Aorta (tissue), 5 donors: ENCODE results near the gene LRRC2. TPM values are rescaled to one million over a fixed set of nuclear protein-coding genes. Genes with fewer than 3 reads are reported as not detected.
"Not testable (repeated sequence)": the region's sequence is repeated elsewhere in the genome, so short reads cannot be mapped to it uniquely, and the experiment has no call there.

Source experiments
- ATAC-seq: fragments of 200-7000 bp; cut with Tn5 transposase; one replicate; pipeline ENCODE4 v1.9.1; 2022; ENCODE audit warnings: moderate library complexity; ENCODE audit not compliant: low FRiP score
- DNase-seq, 2 donors: peaks; one replicate each; pipeline ENCODE4 v3.0.0-alpha.2; 2020
- H3K27ac ChIP-seq, 2 donors: one replicate each; pipeline ENCODE4 v1.5.1; 2013; ENCODE audit warnings: low read length in 2 of 2, mild to moderate bottlenecking in 2 of 2, moderate library complexity in 2 of 2, control low read depth in 1 of 2, inconsistent platforms in 1 of 2, low read depth in 1 of 2
- H3K27me3 ChIP-seq, 2 donors: one replicate each; pipeline ENCODE4 v1.6.1; 2013; ENCODE audit warnings: control low read depth in 1 of 2, low read length in 1 of 2, mild to moderate bottlenecking in 1 of 2, moderate library complexity in 1 of 2; ENCODE audit not compliant: insufficient read depth in 2 of 2, control insufficient read depth in 1 of 2
- H3K36me3 ChIP-seq, 2 donors: one replicate each; pipeline ENCODE4 v1.6.1; 2013; ENCODE audit warnings: control low read depth in 1 of 2, low read length in 1 of 2, mild to moderate bottlenecking in 1 of 2; ENCODE audit not compliant: insufficient read depth in 2 of 2, control insufficient read depth in 1 of 2
- H3K4me1 ChIP-seq, 2 donors: one replicate each; pipeline ENCODE4 v1.6.1; 2013; ENCODE audit warnings: low read length in 2 of 2, control low read depth in 1 of 2, mild to moderate bottlenecking in 1 of 2, moderate library complexity in 1 of 2; ENCODE audit not compliant: insufficient read depth in 2 of 2, control insufficient read depth in 1 of 2
- H3K4me3 ChIP-seq, 2 donors: one replicate each; pipeline ENCODE4 v1.5.1; 2013; ENCODE audit warnings: low read length in 2 of 2, control low read depth in 1 of 2, mild to moderate bottlenecking in 1 of 2
- H3K9me3 ChIP-seq: one replicate; pipeline ENCODE4 v1.6.1; 2013; ENCODE audit warnings: mild to moderate bottlenecking, low read length; ENCODE audit not compliant: control insufficient read depth
- WGBS, 2 donors: extraction: QIAGEN DNeasy Blood & Tissue Kit; methylation state at CpG; one replicate each; pipeline ENCODE4 v1.1.7; 2013; 5-methylcytosine and 5-hydroxymethylcytosine counted together
- intact Hi-C, 2 donors: fragments of 100-400 bp; cut with DNase I; formaldehyde crosslinking; loops; one replicate each; pipeline versions ENCODE4 v1.14.2 to v1.15.0; 2022
- polyA plus RNA-seq, 2 donors: library from polyadenylated mRNA; stranded (reverse); fragments of 200-250 nt; gene quantifications; one replicate each; pipeline ENCODE4 v1.2.3, GENCODE V29; 2013
- total RNA-seq, 2 donors: library from RNA; stranded (reverse); fragmentation: NEBNext Ultra II Directional; extraction: Animal tissue kit (Norgen Biotek cat#: 25700); gene quantifications; one replicate each; pipeline ENCODE4 v1.2.1, GENCODE V29; 2021
- donor health status: healthy with polysubstance abuse.
- donor health status: Bipolar disorder and iron deficiency.
- donor health status: DM: no; HTN: no; CAD: no.
- donor health status: DM: no; HTN: no; CAD: no.
- donor health status: DM: yes; HTN: yes; CAD: no.

LRRC2 gene
- total and polyA plus RNA-seq, 4 donors, result 0.03 to 8.8 (median 0.45) TPM

DNA sequence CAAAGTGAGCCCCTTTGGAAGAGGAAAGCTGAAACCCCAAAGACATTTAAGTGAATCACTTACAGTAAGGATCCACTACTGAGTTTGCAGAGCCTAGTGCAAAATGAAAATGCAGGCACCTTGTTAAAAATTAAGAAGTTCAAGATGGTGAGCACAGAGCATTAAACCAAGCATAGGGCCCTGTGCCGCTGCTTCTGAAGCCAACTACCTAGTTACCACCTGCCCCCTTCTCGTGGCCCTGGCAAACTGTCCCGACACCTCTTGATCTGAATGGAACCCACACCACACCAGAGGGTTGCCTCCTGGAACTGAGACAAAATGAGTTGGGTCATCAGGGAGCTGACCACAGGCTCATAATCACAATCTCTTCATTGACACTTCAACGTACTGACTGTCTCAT, 25.6 kb downstream of the LRRC2 start:
- 86 to 89% methylated on average over 4 of the region's 4 CpGs for WGBS, 2 donors
- Histone ChIP-seq H3K9me3 (peaks cover 6% of the 10 kb centered on the region), H3K27me3 (no peaks in the 10 kb centered on the region), H3K36me3 (no peaks in the 10 kb centered on the region), H3K4me3 (no peak overlapping the region), H3K4me1 (no peaks in the 10 kb centered on the region), H3K27ac (no peak overlapping the region)
- intact Hi-C loops, result no loop called here
- DNase-seq (no peak), ATAC-seq (no peak)

DNA sequence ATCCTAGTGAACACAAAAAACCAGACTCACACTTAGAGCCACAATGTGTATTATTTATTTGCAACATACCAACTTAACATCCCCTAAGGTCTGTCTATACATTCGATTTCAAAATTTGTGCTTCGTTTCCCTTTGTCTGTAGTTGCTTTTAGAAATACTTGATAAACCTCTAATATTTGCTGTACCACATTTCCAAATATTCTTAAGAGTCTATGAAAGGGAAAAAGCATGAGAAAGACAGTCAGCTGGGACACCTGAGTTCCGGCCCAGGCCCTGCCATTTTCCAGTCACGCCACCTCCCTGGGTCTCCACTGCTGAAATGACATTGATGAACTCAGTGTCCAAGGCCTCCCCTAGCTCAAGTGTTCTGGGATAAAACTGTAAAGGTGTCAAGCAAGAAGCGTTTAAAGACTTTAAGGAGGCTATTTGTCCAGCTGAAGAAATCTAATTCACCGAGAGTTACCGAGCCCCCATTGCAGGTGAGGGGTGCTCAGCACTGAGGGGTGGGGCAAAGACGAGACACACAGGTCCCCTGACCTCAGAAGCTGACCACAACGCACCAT, 26.6 kb downstream of the LRRC2 start:
- 87 to 88% methylated on average over 9 of the region's 9 CpGs for WGBS, 2 donors
- no peak for ATAC-seq

DNA sequence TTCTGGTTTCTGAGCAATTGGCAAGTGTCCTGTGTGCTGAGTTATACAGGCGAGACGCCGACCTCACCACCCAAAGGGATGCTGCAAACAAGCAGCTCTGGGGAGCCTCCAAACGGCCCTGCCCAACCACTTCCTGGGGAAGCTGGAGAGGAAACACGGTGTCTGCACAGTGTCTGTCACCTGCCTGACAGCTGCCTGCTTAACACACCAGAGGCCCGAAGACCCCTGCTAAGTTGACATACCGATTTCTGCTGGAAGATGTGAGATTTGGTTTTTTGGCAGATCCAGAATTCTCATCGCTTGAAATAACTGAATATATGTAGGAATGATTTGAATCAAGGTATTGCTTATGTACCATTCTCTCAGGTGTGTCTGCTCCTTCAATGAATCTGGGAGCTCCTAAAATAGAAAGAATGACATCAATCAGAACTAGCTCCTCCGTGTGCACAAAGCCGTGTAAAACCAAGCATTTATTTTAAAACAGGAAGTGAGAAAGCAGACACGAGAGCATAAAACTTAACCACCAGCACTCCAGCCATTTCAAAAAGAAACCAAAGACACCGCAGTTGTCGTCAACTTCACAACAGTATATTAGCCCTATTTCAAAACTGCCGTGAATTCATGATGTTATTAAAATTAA, 27.2 kb downstream of the LRRC2 start:
- H3K4me1 ChIP-seq, result no peaks in the 10 kb centered on the region
- H3K9me3 ChIP-seq, result peaks cover 6% of the 10 kb centered on the region
- no peaks in the 10 kb centered on the region for H3K36me3 ChIP-seq
- DNase-seq (peak in 1 of 2 donors; percentile 88), ATAC-seq (no peak)
- H3K4me3 ChIP-seq, result no peak overlapping the region
- H3K27me3 ChIP-seq, result no peaks in the 10 kb centered on the region
- no peak overlapping the region for H3K27ac ChIP-seq
- WGBS, 2 donors, result 24 to 27% methylated on average over 14 of the region's 14 CpGs
- intact Hi-C loops, result no loop called here

More for the DNA sequence above, 26.6 kb downstream of the LRRC2 start:
- intact Hi-C loops, result no loop called here
- no peak overlapping the region for H3K4me3 ChIP-seq
- no peaks in the 10 kb centered on the region for H3K4me1 ChIP-seq
- no peak overlapping the region for H3K27ac ChIP-seq
- H3K36me3 ChIP-seq, result no peaks in the 10 kb centered on the region
- peaks cover 6% of the 10 kb centered on the region for H3K9me3 ChIP-seq
- no peak for DNase-seq
- H3K27me3 ChIP-seq, result no peaks in the 10 kb centered on the region

DNA sequence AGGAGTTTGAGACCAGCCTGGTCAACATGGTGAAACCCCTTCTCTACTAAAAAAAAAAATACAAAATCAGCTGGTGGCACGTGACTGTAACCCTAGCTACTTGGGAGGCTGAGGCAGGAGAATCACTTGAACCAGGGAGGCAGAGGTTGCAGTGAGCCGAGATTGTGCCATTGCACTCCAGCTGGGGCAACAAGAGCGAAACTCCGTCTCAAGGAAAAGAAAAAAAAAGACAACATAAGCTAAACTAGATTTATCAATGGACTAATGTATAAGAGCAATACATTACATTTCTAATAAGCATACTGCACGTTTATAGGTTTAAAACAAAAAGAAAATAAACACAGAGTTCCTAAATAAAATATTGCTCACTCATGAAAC, 27.7 kb downstream of the LRRC2 start:
- H3K27ac ChIP-seq, ATAC-seq, DNase-seq, H3K27me3 ChIP-seq, H3K4me3 ChIP-seq, intact Hi-C loops, H3K9me3 ChIP-seq, H3K36me3 ChIP-seq, H3K4me1 ChIP-seq: not testable (repeated sequence)
- WGBS, 2 donors, result 56% methylated on average over 5 of the region's 5 CpGs

DNA sequence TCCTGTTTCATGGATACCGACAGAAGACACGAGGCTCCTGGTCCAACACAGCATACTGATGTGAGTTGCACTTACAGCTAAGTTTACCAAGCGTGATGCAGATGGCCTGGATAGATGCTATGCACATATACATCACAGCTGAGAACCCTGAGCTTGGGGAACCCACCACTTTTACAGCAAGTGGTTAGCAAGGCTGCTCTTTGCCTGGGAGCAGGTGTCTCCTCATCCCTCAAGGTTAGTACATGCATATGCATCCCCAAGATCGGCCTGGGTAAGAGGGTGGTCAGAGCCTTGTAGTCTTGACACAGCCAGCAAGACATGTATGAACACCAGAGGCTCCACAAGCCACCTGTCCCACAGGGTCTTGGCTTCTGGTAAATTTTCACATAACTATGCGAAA, 28.3 kb downstream of the LRRC2 start:
- H3K36me3 ChIP-seq, result no peaks in the 10 kb centered on the region
- no peak for DNase-seq
- H3K27ac ChIP-seq, result no peak overlapping the region
- no peak for ATAC-seq
- H3K9me3 ChIP-seq, result peaks cover 6% of the 10 kb centered on the region
- H3K27me3 ChIP-seq, result no peaks in the 10 kb centered on the region
- 85 to 88% methylated on average over 5 of the region's 5 CpGs for WGBS, 2 donors
- no peaks in the 10 kb centered on the region for H3K4me1 ChIP-seq
- H3K4me3 ChIP-seq, result no peak overlapping the region
- intact Hi-C loops, result no loop called here

DNA sequence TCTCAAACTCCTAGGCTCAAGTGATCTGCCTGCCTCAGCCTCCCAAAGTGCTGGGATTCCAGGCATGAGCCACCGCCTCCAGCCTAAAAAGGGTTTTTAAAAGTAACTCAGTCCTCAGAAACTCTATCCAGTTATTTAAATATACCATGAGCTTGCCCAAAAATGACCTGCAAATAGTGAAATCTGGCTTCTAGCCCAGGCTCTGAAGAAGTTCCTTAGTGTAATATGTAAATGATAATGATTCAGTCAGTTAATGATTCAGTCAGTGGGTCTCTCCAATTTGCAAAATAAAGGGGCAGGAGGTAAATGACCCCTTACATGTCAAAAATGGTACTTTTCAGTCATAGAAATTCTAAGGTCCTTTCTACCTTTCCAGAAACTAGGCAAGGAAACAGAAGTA, 28.8 kb downstream of the LRRC2 start:
- H3K27ac ChIP-seq, result no peak overlapping the region
- no peak overlapping the region for H3K4me3 ChIP-seq
- 63 to 77% methylated on average over 1 of the region's 1 CpG for WGBS, 2 donors
- ATAC-seq (no peak), DNase-seq (no peak)
- intact Hi-C loops, result no loop called here
- no peaks in the 10 kb centered on the region for H3K4me1 ChIP-seq
- H3K9me3 ChIP-seq, result peaks cover 6% of the 10 kb centered on the region
- no peaks in the 10 kb centered on the region for H3K27me3 ChIP-seq
- no peaks in the 10 kb centered on the region for H3K36me3 ChIP-seq

DNA sequence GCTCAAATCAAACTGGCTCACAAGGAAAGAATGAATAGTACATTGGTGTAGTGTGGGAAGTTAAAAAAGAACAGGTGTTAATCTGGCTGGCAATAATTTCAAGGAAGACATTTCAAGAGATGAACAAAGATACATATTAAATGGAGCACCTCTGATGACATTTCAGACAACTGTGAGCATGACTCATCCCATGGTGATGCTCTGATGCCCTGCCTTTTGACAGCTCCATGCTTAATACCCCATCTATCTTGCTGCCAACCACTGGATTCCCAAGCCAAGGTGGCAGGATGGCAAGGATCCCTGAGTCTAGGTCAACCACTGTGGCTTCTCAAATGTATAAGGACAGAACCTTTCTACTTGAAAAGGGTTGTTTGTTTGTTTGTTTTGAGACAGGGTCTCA, 29.3 kb downstream of the LRRC2 start:
- Histone ChIP-seq H3K27ac (no peak overlapping the region), H3K27me3 (no peaks in the 10 kb centered on the region), H3K9me3 (peaks cover 6% of the 10 kb centered on the region), H3K4me1 (no peaks in the 10 kb centered on the region), H3K4me3 (no peak overlapping the region), H3K36me3 (no peaks in the 10 kb centered on the region)
- no peak for DNase-seq
- no peak for ATAC-seq
- intact Hi-C loops, result no loop called here

DNA sequence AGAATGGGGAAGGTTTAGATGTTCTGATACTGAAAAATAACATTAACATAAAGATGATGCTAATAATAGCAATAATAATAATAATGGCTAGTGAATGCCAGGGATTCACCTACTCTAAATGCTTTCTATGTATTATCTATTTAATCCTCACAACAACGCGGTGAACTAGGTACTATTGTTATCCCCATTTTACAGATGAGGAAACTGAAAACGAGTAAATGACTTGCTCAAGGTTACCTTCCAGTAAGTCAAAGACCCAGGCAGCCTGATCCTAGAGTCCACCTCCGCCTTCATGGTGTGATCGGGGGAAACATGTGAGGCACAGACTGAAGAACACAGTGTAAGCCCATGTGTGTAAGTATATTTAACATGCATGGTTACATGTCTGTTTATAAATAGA, 30.4 kb downstream of the LRRC2 start:
- ATAC-seq (no peak), DNase-seq (no peak)
- Histone ChIP-seq H3K9me3 (peaks cover 6% of the 10 kb centered on the region), H3K27me3 (no peaks in the 10 kb centered on the region), H3K27ac (no peak overlapping the region), H3K36me3 (no peaks in the 10 kb centered on the region), H3K4me3 (no peak overlapping the region), H3K4me1 (no peaks in the 10 kb centered on the region)
- intact Hi-C loops, result no loop called here
- 91 to 97% methylated on average over 5 of the region's 5 CpGs for WGBS, 2 donors

DNA sequence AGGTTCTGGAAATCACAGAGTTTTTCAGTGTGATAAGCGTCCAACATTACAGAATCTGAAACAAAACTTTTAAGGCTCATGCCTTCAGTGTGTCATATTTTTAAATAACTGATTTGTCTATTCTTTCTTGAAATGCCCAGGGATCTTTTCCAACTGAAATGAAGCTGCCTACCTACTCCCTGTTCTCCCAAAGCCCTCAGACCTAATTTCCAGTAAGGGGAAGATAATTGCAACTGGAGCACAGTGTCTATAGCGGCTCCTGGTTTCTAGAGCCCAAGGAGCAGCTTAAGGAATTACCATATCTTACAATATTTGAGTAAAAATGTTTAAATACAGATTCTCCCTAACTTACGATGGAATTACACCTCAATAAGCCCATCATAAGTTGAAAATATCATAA, 33.0 kb downstream of the LRRC2 start:
- Histone ChIP-seq H3K27ac (no peak overlapping the region), H3K27me3 (no peaks in the 10 kb centered on the region), H3K36me3 (no peaks in the 10 kb centered on the region), H3K4me3 (no peak overlapping the region), H3K4me1 (no peaks in the 10 kb centered on the region), H3K9me3 (peaks cover 3% of the 10 kb centered on the region)
- 71 to 74% methylated on average over 3 of the region's 3 CpGs for WGBS, 2 donors
- ATAC-seq, result no peak
- DNase-seq, result no peak
- intact Hi-C loops, result no loop called here
